ENCODE measurements around the gene CPT1C.

- TF ChIP-seq POLR2A (IDR thresholded peaks at IDR 0.05; ENCODE audit: low read length) (no peak), GATA1 (IDR thresholded peaks at IDR 0.05; ENCODE audit: low read depth, low read length) (no peak)
These were observed 749 bp upstream of the CPT1C start for GRCh38 chr19:49690079-49690655.

All from erythroblast (primary cell).